Hematopoietic multipotent progenitor cell treated with erythropoietin and hydrocortisone succinate and interleukin-3 and kit ligand, for 15 days (in vitro differentiated cells): Measurements from ENCODE around the gene CD82.
"Not testable (repeated sequence)": the region's sequence is repeated elsewhere in the genome, so short reads cannot be mapped to it uniquely, and the experiment has no call there.

Source experiments
- DNase-seq: peaks from one replicate; pipeline ENCODE4 v3.0.0-alpha.2; 2015; ENCODE audit warnings: low spot score

CD82 gene

DNA sequence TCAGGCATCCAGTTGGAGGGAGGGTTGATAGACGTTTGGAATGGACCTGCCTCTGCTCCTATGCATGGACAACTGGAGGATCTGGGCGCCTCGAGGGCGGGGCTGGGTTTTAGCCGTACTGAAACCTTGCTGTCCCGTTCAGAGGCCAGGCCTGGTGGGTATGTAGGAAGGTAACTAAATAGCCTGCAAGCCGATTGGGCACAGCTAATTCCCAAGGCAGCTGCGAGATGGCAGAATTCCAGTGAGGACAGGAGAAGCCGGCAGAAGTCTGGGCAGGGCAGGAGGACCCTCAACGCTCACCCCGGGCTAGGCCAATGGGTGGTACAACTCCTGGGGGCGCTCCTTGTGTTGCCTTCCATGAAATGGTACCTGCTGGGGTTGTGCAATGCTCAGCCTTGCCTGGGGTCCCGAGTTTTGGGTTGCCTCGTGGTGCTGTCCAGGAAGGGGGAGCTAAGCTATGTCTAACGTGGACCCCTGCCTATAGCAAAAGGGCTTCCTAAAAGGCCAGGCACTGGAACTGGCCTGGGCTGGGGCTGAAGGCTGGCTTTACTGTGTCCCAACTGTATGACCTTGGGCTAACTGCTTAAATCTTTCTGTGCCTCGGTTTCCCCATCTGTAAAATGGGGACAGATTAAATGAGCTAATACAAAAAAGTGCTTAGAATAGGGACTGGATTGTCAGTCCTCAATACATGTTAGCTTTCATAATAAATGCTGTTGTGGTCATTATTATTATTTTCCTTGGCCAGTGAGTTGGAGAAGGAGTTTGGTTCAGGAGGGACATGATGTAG lies 30.1 kb upstream of the CD82 start:
- no peak for DNase-seq

DNA sequence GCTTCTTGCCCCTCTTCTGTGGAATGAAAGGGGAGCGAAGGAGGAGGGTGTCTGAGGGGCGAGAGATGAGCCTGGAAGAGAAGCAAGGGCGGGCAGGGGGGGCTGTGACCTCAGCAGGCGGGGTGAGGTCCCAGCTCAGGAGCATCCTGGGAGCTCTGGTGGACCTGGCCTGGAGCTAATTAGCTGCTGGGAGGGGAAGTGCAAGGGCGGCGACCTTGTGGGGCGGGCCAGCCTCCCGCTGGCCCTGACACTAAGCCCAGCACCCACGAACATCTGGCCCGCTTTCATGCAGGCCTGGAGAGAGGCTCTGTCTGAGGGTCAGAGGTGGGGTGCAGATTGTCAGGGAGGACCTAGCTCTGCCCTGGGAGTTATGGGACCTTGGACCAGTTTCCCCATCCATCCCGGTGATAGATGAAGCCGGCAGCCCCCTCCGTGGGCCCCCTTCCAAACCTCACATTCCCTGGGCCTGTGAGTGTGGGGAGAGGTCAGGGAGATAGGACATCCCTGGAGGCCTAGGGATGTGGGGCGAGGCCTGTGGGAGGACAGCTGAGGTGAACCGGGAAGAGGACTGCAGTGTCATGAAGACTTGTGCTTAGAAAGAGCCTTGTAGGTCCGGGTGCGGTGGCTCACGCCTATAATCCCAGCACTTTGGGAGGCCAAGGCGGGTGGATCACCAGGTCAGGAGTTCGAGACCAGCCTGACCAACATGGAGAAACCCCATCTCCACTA lies 28.5 kb upstream of the CD82 start:
- no peak for DNase-seq

DNA sequence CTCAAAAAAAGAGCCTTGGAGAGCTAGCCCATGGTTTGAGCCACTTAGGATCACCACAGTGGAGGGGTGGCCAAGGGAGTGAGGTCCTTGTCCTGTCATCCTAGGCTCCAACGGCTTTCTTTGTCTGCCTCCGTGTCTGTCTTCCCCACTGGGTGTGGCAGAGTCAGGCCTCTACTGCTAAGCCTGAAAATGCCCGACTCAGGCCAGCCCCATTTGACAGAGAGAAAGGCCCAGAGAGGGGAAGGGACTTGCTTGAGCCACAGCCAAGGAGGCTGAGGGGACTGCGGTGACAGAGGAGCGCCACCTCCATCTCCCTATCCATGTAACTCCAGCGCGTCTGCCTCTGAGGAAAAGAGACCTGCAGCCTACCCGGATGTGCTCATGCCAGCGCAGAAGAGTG lies 27.8 kb upstream of the CD82 start:
- no peak for DNase-seq

DNA sequence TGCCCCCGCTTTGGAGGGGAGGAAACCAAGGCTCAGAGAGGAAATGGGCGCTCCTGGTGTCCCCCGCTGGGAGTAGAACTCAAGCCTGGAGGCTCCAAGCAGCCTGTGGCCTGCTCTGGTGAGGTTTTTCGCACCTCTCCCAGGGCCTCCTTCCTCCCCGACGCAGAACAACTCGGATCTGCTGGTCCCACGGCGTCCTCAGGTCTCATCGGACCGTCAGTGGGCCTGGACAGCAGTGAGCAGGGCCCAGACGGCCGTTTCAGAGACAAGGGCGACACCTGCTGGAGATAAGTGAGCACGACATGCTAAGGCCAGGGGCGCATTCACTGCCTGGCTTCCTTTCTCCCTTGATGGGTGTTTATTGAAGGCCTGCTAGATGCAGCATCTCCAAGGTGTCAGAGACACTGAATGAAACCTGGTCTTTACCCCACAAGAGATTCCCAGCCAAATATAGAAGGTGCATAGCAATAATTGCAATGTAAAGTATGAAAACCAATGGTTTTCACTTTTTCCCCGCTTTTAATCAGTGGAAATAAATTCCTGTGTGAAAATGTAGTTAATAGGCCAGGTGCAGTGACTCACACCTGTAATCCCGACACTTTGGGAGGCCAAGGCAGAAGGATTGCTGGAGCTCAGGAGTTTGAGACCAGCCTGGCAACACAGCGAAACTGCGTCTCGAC lies 26.9 kb upstream of the CD82 start:
- peak; percentile 82 for DNase-seq

DNA sequence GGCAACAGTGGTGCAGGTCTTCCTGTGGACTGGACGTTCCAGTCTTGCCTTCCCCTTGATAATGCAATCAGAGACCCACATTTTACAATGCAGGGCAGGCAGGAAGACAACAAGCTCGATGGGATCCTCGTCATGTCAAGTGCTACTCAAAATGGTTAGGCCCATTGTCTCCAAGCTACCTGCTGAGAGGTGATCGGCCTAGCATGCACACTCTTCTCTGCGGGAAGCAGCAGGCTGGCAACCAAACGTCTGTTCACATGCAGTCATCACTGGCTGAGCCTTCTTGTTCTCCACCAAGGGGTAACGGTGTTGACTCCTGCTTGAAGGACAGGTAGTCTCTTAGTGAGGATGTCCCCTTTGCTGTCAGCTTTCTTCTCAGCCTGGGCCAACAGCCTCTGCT lies 25.5 kb upstream of the CD82 start:
- no peak for DNase-seq

DNA sequence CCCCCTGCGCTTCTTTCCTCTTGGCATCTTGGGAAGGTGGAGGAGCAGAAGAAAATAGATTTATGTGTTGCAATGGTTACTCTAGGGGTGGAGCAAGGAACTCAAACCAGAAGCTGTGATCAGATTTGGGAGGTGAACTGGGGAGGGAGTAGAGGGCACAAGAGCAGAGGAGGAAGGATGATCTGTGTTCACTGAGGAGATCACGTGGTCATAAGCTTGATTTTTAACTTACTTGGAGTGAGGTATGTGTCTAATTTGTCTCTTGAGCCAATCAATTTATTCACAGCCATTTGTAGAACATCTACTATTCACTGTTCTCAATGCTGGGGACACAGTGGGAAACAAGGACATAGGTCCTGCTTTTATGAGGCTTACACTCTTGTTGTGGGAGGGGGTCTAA lies 24.8 kb upstream of the CD82 start:
- no peak for DNase-seq

DNA sequence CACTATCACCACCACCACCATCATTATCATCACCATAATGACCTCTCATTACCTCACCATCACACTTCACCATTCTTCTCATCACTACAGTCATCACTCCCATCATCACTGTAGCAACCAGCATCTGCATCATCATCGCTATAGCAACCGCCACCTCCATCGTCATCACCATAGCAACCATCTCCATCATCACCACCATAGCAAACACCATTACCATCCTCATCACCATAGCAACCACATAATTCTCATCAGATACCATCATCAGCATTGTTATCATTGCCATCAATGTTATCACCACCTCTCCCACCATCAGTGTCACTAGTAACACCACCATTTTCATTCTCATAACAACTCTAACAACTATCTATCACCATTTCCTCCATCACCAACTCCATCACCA lies 23.1 kb upstream of the CD82 start:
- no peak for DNase-seq

DNA sequence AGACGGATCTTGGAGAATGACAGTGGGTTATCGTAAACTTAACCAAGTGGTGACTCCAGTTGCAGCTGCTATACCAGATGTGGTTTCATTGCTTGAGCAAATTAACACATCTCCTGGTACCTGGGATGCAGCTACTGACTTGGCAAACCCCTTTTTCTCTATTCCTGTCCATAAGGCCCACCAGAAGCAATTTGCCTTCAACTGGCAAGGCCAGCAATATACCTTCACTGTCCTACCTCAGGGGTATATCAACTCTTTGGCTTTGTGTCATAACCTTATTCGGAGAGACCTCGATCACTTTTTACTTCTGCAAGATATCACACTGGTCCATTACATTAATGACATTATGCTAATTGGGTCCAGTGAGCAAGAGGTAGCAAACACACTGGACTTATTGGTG lies 18.5 kb upstream of the CD82 start:
- not testable (repeated sequence) for DNase-seq

DNA sequence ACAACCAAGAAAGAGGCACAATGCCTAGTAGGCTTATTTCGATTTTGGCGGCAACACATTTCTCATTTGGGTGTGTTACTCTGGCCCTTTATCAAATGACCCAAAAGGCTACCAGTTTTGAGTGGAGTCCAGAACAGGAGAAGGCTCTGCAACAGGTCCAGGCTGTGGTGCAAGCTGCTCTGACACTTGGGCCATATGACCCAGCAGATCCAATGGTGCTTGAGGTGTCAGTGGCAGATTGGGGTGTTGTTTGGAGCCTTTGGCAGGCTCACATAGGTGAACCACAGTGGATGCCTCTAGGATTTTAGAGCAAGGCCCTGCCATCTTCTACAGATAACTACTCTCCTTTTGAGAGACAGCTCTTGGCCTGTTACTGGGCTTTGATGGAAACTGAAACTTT lies 17.9 kb upstream of the CD82 start:
- DNase-seq = not testable (repeated sequence)

DNA sequence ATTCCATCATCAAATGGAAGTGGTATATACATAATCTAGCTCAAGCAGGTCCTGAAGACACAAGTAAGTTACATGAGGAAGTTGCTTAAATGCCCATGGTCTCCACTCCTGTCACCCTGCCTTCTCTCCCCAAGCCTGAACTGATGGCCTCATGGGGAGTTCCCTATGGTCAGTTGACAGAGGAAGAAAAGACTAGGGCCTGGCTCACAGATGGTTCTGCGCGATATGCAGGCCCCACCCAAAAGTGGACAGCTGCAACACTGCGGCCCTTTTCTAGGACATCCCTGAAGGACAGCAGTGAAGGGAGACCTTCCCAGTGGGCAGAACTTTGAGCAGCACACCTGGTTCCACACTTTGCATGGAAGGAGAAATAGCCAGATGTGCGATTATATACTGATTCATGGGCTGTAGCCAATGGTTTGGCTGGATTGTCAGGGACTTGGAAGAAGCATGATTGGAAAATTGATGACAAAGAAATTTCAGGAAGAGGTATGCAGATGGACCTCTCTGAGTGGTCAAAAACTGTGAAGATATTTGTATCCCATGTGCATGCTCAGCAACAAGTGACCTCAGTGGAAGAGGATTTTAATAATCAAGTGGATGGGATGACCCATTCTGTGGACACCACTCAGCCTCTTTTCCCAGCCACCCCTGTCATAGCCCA lies 17.3 kb upstream of the CD82 start:
- DNase-seq = no peak

DNA sequence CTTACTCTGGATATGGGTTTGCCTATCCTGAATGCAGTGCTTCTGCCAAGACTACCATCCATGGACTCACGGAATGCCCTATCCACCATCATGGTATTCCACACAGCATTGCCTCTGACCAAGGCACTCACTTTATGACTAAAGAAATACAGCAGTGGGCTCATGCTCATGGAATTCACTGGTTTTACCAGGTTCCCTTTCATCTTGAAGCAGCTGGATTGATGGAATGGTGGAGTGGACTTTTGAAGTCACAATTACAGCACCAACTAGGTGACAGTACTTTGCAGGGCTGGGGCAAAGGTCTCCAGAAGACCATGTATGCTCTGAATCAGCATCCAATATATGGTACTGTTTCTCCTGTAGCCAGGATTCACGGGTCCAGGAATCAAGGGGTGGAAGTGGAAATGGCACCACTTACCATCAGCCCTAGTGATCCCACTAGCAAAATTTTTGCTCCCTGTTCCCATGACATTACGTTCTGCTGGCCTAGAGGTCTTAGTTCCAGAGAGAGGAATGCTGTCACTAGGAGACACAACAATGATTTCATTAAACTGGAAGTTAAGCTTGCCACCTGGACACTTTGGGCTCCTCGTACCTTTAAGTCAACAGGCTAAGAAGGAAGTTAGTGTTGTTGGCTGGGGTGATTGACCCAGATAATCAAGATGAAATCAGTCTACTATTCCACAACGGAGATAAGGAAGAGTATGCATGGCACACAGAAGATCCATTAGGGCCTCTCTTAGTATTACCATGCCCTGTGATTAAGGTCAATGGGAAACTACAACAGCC lies 16.3 kb upstream of the CD82 start:
- DNase-seq = not testable (repeated sequence)

DNA sequence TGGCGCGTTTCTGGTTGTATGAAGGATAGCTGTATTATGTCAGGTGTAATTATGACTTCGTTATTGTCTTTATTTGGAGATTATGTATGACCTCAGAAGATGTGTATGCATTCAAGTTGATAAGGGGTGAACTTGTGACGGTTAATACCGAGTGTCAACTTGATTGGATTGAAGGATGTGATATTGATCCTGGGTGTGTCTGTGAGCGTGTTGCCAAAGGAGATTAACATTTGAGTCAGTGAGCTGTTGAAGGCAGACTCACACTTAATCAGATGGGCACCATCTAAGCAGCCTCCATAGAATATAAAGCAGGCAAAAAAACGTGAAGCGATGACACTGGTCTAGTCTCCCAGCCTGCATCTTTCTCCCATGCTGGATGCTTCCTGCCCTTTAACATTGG lies 15.3 kb upstream of the CD82 start:
- DNase-seq = no peak

DNA sequence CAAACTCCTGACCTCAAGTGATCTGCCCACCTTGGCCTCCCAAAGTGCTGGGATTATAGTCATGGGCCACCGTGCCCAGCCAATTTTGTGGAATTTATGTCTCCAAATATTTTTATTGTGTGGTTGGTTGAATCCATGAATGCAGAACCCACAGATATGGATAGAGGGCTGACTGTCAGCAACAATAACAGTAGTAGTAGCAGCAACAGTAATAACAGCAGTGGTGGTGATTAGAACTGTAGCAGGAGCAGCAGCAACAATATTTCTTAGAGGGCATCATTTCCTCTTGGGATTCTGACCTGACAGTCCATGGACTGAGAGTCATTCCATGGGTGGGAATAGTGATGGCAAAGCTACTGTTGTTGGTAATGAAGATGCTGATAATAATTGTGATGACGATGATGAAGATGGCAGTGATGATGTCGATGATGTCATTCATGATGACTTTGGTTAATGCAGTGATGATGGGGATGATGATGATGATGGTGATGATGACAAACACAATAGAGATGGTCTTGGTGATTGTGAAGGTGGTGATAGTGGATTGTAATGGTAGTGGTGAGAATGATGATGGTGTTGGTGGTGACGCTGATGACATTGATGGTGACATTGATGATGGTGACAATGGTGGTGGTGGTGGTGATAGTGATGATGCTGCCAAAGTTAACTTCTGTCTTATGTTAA lies 13.9 kb upstream of the CD82 start:
- DNase-seq = no peak

DNA sequence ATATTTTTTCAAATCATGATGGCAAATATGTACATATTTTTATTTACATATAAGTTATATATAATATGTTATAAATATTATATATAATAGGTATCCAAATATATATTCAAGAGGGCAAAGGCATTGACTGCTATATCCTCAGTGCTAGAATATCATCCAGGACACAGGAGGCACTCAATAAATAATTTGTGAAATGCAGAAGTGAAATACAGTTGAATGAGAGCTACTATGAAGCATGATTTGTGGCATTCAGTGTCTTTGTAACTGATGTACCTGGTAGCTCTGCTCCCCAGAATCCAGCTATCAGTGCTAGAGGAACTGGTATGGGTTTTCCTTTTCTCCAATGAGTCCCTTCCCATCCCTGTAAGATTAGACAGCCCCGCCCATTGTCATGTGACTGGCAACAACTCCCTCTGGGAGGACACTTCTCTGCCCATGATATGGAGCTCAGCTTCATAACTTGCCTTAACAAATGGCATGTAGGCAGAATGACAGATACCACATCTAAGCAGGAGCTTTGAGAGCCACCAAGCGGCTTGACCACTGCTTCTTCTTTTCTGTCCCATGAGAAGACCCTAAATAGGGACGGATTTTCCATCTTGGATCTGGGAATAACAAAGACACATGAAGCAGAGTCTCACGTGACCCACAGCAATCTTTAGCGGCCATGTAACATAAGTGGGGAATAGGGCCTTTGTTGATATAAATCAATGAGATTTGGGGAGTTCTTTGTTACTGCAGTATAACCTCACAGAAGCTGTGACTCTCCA lies 10.2 kb upstream of the CD82 start:
- no peak for DNase-seq

DNA sequence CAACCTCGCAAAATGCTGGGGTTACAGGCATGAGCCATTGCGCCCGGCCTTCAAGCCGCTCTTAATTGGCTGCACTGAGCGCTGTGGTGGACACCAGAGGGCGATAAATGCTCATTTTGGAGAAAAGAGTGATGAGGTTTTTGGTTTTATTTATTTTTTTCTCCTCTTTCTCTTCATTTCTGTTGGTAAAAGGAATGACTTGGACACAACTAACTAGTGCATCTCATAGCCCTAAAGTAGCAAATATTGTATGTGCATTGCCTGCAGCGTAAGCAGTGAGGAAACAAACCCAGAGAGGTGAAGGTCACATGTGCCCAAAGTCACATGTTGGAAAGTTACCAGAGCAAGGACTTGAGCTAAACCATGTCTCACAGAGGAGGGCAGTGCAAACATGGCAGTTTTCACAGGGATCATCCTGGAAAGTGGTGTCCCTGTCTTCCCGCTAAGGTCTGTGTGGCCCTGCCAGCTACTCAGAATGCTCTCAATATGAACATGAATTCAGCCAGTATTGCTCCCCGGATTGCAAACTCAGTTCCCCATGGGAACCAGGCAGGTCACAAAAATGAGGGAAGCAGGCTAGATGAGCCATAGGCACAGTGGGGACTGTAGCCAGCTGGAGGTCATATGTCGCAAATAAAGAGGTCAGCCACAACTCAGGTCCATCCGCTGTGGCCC lies 8.6 kb upstream of the CD82 start:
- DNase-seq = peak; percentile 81

DNA sequence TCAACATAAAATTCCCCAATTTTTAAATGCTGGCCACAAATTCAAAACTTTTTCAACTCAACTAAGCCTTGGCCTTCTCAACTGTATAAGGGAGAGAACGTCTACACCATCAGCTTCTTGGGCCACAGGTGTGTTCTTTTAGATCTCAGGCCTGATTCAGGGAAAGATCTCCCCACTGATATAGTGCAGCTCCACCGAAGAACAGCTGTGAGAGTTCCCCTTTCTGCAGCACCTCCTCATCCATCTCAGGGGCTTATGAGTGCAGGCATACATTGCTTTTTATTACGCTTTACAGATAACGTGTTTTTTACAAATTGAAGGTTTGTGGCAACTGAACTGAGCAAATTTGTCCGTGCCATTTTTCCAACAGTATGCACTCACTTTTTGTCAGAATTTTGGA lies 8.0 kb upstream of the CD82 start:
- DNase-seq = no peak

DNA sequence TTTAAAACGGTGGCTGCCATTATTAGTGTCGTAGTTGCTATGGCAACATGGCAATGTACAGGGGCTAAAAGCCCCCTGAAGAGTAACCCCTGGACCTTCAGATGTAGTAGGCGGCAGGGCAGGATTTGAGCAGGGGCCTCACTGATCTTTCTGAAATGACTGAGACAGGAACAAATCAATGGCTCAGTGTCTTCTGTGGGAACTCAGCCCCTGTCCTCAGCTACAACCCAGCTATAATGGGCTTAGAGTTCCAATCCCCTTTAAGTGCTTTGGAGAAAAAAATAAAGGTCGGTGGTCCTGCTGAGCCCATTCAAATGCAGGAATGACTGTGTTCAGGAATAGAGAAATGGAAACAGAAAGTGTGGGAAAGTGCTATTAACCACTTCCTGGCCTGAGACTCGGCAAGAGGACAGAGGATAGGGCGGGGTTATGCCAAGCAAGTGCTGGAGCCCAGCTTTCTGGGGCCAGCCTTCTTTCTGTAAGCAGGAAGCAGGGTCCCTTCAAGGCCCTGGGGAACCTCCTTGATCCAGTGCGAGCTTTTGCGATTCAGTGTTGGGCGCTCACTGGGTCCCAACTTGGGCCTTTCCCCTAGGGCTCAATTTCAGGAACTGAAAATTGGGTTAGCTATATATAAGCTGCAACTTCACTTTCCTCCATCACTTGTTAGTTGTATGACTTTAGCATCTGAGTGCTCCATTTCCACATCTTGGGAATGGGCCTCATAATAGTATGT lies 6.1 kb upstream of the CD82 start:
- DNase-seq = no peak

DNA sequence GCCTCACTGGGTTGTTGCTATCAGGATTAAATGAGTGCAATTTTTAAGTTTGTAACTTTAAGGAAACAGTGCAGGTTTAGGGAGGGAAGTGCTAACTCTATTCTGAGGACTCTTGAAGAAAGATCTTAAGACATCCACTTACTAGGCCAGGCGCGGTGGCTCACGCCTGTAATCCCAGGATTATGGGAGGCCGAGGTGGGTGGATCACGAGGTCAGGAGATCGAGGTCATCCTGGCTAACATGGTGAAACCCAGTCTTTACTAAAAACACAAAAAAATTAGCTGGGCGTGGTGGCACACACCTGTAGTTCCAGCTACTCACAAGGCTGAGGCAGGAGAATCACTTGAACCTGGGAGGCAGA lies 5.5 kb upstream of the CD82 start:
- DNase-seq = not testable (repeated sequence)

DNA sequence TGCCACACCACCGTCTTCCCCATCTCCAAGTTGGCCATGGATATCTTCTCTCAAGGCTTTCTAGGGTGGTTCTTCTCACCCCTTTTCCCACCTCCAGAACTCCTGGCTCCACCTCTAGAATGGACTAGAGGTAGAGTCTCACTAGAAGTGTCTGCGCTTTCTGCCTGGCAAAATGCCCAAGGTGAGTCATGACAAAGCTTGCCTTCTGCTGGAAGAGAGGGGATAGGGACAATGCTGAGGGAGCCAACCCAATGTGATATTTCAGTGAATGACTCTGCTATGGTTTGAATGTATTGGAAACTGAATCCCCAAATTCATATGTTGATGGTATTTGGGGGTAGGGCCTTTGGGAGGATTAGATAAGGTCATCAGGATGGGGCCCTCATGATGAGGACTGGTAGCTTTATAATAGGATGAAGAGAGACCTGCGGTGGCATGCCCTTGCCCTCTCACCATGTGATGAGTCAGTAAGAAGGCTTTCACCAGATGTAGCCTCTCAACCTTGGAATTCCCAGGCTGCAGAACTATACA lies 4.1 kb upstream of the CD82 start:
- DNase-seq = peak; percentile 48
